GM18517 (cell line): ENCODE measurements around the gene CD7.

ENCODE experiments used
- ATAC-seq: cut with Tn5 transposase; IDR thresholded peaks from one replicate; pipeline ENCODE4 v1.9.1; 2021; ENCODE audit warnings: mild to moderate bottlenecking, moderate library complexity; ENCODE audit not compliant: unreplicated experiment

The CD7 gene

DNA sequence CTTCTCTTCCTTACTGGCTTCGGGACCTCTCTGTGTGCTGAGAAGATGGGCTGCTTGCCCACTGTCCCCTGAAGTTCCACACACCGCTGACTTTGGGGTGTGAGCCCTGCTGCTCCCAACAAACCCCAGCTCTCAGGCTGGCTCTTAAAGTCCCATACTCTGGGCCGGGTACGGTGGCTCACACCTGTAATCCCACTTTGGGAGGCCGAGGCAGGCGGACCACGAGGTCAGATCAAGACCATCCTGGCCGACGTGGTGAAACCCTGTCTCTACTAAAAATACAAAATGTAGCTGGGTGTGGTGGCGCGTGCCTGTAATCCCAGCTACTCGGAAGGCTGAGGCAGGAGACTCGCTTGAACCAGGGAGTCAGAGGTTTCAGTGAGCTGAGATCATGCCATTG lies 17.2 kb downstream of the CD7 start:
- no peak for ATAC-seq

GRCh38 chr17:82299452-82299851 lies 18.0 kb downstream of the CD7 start:
- no peak for ATAC-seq

DNA sequence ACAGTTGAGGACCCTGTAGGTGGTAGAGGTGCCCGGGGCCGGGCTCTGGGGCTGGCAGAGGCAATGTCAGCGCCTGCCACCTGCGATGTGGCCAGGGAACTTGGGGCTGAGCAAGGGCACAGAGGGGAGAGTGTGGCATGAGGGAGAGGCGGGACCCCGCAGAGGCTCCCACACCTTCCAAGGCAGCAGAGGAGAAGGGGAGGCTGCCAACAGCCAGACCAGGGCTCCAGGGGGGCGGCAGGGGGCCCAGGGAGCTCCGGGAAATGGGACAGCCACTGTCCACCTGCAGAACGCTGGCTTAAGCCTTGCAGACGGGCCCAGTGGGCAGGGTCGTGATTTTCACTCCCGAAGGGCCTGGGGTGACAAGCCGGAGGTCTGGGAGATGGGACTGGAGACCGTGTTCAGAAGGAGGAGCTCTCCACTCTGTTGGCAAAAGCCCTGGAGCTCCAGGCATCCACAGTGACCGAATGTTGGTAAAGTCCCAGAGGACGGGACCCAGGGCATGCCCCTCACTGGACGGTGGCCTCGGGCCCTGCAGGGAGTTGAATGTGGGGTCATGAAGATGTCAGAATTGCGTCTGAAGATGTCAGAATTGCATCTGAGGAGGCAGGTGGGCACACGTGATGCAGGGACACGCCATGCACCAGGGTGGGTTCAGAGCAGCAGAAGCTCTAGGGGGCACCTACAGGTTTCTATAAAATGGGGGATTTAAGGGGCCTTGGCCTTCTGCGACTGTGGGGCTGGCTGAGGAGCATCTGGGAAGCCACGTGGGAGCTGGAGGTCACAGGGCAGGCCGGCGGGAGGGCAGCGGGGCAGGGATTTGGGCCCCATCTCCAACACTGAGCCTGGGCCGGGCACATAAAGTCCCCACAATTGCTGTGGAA lies 18.6 kb downstream of the CD7 start:
- no peak for ATAC-seq

- ATAC-seq, result peak; percentile 52
Observed at GRCh38 chr17:82297714-82298537, 19.5 kb downstream of the CD7 start.

DNA sequence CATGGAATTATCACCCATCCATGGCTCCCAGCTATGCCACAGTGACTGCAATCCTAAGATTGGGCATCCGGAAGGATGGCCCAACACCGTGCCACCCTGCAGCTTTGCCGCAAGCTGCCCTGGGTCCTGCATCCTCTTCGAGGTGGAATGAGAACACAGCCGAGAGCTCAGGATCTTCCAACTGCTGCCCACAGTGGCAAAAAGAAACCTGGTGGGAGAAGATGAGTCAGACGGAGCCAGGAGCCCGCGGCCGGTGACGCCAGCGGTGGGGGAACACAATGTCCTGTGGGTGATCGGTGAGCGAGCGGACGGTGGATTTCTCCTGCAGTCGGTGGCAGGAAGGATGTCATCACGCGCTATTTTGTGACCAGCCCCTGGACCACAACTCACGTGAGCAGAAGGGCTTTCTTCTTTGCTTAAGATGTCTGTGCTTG lies 20.1 kb downstream of the CD7 start:
- peak; percentile 25 for ATAC-seq

DNA sequence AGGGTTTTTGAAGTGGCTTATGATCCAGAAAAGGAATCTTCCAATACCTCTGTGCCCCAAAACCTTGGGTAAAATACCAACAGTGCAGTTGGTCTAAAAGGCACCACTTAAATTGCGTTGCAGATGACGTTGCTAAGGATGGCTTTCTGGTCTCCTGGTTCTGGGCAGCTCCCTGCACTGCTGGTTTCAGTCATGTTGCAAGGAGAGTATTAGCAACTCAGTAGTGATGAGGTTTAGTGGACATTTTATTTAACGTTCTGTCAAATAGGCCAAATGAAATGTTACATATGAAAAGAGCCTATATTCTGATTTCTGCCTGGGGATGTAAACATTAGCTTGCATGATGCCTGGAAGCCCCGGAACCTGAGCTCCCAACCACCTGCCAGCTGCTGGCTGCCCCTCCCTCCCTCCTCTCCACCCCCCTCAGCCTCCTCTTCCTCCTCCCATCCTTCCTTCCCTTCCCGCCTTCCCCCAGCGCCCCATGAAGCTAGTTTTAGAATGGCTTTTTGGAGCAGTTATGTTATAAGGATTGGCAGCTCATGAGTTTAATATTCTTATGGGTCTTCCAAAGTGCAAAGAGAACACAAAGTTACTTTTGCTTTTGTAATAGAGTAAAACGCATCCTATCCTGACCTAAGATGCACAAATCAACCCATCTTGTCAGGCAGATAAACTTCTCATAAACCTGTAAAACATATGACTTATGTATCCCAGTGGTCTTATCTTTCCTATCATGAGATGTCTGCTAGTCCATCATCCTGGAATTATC lies 20.7 kb downstream of the CD7 start:
- no peak for ATAC-seq

- ATAC-seq, result no peak
Observed at GRCh38 chr17:82295472-82295814, 22.0 kb downstream of the CD7 start.

- ATAC-seq, result no peak
Observed at GRCh38 chr17:82294064-82294773, 23.2 kb downstream of the CD7 start.

GRCh38 chr17:82292251-82293154 lies 24.9 kb downstream of the CD7 start:
- ATAC-seq, result peak; percentile 91

DNA sequence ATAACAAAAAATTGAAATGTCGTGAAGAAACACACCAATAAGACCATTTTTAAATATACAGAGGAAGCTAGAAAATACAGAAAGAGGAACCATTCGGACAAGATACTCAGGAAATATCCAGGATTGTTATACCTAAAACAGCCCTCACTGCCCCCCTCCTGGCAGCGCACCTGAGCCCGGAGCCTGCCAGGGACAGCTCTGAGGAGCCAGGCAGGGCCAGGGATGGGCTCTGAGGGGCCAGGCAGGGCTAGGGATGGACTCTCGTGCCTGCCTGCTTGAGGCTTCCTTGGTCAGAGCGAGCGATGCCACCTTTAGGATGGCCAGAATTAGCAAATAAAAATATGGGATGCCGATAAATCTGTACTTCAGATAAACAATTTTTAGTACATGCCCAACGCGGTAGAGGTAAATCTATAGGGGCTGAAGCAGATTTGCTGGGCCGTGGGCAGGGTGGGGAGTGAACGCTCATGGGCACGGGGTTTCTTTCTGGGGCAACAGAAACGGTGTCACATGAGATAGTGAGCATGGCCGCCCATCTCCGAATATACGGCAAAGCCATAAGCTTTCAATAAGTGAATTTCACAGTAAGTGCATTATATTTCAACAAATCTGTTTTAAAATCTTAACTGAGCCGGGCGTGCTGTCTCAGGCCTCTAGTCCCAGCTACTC lies 25.7 kb downstream of the CD7 start:
- ATAC-seq, result no peak

DNA sequence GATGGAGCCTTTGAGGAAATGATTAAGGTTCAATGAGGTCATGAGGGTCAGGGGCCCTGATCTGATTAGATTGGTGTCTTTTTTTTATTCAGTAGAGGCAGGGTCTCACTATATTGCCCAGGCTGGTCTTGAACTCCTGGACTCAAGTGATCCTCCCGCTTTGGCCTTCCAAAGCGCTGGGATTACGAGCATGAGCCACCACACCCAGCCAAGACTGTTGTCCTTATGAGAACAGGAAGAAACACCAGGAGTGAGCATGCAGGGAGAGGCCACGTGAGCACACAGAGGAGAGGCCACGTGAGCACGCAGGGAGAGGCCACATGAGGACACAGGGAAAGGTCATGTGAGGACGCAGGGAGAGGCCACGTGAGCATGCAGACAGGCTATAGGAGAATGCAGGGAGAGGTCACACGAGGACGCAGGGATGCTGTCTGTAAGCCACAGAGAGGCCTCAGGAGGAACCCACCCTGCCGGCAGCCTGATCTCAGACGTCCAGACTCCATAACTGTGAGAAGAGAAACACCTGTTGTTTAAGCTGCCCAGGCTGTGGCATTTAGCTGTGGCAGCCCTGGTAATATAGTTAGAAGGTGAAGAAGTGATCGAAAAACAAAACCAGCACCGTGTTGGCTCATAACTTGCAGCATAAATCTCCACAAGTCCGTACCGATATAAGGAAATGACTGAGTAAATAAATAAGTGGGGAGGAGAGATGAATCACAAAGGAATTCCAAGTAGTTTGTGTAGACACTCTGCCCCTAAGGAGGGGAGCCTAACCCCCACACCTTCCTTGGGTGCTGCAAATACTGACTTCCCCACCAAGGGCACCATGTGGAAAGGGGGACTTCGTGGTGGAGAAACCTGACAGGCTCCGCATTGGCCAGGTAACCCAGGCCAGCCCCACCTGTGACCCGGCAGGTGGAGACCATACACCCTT lies 29.3 kb downstream of the CD7 start:
- no peak for ATAC-seq

DNA sequence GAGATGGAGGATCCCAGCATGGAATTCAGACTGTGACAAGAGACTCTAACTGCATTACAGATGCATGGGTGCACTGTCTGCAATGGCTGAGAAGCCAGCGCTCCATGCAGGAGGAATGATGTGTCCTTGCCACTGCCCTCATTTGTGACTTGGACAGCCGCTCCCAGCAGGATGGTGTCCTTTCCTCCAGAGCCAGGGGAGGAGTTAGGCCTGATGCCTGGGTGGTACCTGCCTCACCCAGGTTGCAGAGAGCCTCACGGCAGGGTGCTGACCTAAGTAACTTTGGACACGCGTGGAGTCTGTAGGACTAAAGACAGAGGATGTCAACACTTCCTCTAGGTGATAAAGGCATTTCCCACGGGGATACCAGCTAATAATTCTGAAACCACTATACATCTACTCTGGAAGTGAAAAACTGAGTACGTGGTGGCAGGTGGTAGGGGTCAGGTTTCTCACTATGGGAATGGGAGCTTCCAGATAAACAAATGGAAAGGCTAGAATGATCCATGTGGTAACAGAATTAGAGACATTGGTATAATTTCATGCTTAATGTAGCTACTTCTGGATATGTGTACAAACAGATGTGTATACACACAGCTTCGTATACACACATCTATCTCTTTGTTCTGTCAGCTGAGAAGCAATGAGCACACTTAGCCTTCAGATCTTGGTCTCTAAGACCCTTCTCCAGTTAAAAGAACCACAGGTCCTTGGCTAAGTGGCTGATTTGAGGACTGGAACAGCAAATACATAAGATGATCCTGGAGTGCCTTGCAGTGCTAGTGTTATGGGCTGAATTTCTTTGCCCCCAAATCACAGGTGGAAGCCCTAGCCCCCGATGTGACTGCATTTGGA lies 30.2 kb downstream of the CD7 start:
- ATAC-seq, result no peak

DNA sequence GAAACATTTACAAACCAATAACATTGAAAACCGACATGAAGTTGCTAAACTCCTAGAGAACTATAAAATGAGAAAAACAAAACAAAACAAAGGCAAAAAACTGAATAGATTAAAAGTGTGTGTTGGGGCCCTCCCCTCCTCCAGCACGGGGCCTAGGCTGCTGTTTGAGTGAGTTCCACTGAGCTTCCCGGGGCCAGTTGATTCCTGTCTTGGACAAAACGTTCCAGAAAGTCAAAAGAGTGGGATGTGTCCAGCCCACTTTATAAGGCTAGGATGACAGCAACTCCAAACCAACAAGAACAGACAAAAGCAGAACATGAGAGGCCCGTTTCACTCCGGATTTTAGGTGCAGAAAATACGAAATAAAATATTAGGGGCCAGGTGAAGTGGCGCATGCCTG lies 32.3 kb downstream of the CD7 start:
- no peak for ATAC-seq

GRCh38 chr17:82283208-82283749 lies 34.1 kb downstream of the CD7 start:
- ATAC-seq, result no peak

GRCh38 chr17:82282239-82283207 lies 34.9 kb downstream of the CD7 start:
- ATAC-seq, result no peak
